Transverse colon (tissue), 4 donors: ENCODE measurements around the gene BCO1.

ENCODE experiments used
- CTCF ChIP-seq, 5 experiments: fragments of 200-600 bp in 3 of 5; fragments of 450-650 bp in 2 of 5; sonication (generic) in 3 of 5; IDR thresholded peaks; 1 replicate in 2 of 5; 2 replicates in 3 of 5; pipeline ENCODE4 v1.5.1; 2016 to 2017; ENCODE audit warnings: antibody characterized with exemption in 5 of 5, inconsistent platforms in 3 of 5, mild to moderate bottlenecking in 2 of 5, moderate library complexity in 1 of 5
- POLR2AphosphoS5 ChIP-seq, 3 donors: sonication (generic); formaldehyde crosslinking; IDR thresholded peaks; one replicate each; pipeline ENCODE4 v1.6.1; 2016; ENCODE audit warnings: antibody characterized with exemption in 3 of 3

- TF ChIP-seq CTCF (IDR thresholded peaks at IDR 0.05) (no peak), POLR2AphosphoS5 (IDR thresholded peaks at IDR 0.05) (no peak)
Observed at GRCh38 chr16:81273223-81273950, 34.9 kb downstream of the BCO1 start.
